Stimulated activated CD8-positive, alpha-beta memory T cell treated with anti-CD3 and anti-CD28 coated beads, Interleukin-15, amount 100 ng/mL, for 1 hour (primary cell): ENCODE results near the gene AP3B1.

Experiments used
- DNase-seq: peaks from one replicate; pipeline ENCODE4 v3.0.0-alpha.2; 2020; ENCODE audit warnings: low read depth

The AP3B1 gene

DNA sequence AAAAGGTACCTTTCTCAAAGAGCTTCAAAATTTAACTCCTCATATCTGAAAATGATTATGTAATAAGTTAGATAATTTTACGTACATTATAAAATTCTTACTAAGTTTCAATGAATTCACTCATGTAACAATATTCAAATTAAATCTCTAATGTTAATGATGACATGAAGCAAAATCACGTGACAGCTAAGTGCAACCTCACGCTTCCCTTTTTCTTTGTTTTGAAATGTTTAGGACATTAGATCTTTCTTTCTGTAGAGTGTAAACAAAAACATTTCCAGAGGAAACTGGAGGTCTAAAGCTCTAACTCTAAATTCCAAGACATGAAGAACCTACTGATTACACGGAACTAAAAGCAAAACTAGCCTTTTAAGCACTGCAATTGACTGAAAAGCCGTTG is 291.0 kb downstream of the AP3B1 start:
- no peak for DNase-seq

DNA sequence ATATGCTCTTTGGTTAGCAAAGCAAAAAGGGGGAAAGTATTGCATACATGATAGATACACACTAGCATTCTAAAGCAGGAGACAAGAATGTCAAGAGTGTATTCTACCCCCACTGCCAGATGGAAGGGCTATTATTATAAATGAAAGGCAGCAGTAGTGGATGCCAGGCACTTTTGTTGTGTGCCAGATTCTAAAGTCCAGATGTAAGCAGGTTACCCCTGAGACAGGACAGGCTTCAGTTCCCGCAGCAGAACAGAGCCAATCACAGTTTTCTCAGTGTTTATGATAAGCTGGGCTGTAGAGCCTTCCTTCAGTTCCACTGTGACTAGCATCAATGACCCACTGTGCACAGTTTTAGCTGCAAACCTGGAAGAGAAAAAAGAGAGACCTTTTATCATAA is 291.8 kb downstream of the AP3B1 start:
- no peak for DNase-seq

DNA sequence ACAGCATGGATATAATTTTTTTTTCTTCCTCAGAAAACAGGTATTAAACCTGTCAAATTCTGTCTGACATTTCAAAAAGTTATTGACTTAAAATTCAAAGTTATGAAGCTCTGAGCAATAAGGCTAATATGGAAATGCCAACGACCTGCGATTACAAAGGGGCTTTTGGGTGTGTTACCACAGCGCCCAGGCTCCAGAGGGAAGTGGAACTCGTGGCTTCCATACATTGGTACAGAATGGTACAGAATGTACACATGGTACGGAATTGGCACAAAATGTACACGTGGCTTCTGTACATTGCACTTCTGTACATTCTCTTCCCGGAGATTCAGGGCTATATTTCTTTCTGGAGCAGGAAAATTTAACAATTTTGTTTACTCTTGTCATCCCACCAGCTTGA is 293.3 kb downstream of the AP3B1 start:
- no peak for DNase-seq

DNA sequence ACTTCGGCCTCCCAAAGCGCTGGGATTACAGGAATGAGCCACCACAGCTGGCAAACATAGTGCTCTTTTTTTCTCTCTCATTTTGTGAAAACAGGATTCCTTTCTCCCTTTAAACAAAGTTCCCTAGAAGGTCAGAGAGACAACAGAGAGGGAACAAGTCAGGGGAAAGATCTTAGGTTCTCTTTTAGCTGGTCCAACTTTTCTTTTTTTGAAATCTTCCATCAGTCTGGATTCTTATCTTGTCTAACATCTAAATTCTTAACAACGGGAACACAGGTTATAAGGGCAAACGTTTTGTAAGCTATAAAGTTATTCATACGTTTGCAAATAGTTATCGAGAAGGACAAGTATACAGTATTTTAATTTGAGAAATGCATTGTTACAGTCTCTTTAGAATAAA is 294.3 kb downstream of the AP3B1 start:
- DNase-seq = no peak

DNA sequence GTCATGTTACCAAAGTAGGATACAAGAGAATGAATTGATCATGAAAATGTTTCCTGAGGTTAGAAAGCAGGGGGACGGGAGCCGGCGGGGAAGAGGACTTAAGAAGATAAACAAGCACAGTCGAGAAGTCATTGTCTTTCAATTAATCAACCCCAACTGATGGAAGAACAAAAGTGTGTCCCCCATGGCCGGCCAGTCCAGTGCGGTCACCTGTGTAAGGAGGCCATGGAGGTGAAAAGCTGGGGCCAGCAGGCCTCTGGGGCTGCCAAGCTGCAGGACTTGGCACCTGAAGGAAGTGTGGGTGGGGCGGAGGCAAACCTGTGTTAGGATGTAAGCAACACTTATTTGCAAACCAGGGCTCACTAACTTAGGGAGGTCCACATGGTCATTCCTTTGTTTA is 295.1 kb downstream of the AP3B1 start:
- no peak for DNase-seq

DNA sequence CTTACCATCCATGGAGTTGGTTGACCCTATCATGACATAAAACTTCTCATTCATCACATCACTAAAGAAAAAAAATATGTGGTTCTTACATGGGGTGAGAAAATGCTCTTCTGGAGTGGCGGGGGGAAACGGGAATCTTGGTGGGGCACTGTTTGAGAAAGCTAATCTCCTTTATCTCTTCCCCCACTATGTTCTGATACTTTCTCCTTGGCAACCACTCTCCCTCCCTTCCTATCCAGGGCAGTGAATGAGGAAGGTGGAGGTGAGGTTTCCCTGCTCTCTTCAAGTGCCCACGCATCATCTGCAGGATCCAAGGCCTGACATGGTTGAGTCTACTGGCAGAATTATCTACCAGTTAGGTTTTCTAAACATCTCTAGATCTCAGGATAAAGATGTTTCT is 297.6 kb downstream of the AP3B1 start:
- DNase-seq = no peak

DNA sequence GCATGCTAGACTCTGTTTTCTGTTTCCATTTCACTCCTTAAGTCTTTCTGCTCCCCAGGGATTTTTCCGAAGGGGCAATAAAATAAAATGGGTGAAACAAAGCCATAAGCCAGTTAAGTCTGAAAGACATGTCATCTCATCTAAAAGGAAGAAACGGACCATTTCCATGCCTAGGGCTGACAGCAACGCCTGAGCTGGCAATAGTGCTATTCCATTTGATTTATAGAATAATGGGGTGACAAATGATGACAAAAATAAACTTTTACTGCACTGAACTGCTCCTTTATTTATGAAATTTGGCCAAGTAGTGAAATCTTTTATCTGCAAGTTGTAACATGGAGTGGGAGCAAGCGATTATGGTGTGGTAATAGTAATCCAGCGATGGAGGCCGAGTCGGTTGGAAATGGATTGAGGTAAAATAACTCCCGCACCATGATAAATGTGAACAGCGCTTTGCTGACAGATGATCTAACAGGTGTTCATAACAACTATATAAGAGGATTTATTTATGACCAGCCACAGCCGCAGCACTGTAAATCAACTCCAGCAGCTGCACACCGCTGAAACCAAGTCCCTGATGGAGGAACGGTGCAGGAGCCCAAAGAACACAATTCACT is 298.6 kb downstream of the AP3B1 start:
- no peak for DNase-seq

DNA sequence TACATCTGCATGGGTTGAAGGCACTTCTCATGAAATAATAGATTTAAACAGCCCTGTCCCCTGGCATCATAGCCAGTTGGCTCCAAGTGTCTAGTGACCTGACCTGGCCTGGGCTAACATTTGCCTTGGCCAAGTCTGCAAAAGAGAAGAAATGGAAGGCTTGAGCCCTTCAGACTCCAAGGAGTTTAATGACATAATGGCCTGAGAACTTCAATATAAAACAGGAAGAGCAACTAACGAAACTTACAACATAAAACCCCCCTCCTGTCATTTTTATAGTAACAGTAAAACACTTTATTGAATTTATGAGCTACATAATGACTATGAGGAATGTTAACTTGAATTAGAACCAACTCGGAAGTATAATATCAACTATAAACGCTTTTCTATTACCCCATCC is 299.6 kb downstream of the AP3B1 start:
- no peak for DNase-seq

DNA sequence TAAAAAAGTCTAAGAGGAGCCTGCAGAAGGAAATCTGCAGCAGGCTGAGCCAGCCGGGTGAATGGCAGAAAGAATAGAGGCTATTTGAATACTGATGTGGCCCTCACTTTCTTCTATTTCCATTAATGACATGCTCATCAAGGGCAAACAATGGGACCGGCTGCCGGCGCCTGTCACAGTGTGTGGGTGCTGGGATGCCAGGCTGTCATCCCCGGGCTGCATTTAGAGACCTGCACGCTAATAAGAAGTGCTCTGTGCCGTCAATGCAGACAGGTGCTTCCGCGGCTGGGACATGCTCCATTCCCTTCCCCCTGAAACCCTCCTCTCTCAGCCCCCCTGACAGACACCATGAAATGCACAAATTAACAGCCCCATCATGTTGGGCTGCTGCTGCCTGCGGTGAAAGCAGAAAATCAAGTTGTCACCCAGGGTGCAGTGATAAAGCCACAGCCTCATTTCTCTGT is 300.6 kb downstream of the AP3B1 start:
- DNase-seq = no peak

DNA sequence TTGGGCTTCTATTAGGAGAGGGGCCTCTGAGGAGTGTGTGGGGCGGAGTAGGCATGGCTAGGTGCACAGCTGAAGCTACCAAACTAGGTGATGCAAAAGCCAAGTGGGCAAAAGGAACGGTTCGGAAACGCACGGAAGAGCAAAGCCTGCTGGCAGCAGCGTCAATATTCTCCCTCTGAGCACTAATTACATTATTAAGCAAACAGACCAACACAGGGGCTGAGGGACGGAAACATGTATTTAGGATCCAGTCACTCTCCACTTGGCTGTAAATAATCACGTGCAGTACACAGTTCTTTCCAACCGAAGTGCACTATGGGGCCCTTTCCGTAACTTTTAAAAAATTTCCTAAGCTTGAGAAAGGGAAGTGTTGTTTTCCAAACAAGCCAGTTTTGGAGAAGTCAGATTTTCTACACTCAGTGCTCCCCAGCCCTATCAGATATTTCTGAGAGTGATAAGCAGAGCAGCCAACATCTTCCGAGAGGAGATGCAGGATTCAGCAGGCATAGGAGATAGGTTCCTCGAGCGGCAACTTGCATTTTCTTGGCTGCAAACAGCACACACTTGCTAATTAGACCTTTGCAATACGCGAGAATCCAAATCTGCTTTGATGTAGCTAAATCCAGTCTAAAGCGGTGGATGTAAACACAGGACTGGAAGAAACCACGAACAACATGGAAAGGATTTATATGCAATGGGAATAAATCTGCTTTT is 301.2 kb downstream of the AP3B1 start:
- DNase-seq = no peak

DNA sequence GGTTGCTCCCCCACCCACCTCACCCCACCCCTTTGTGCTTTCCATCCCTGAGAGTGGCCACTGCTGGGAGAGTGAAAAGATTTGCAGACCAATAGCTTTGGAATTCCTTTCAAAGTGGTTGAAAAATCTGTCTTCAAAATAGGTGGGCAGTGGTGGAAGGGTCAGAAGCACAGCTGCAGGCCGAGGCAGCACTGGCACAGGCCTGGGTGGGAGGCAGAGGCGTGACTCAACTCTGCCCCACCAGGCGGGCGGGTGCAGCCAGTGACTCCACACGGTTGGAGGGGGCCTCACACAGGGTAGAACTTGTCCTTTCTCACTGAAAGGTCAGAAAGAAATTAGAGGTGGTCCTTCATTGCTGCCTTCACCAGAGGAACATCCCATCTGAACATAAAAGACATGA is 303.4 kb downstream of the AP3B1 start:
- no peak for DNase-seq

DNA sequence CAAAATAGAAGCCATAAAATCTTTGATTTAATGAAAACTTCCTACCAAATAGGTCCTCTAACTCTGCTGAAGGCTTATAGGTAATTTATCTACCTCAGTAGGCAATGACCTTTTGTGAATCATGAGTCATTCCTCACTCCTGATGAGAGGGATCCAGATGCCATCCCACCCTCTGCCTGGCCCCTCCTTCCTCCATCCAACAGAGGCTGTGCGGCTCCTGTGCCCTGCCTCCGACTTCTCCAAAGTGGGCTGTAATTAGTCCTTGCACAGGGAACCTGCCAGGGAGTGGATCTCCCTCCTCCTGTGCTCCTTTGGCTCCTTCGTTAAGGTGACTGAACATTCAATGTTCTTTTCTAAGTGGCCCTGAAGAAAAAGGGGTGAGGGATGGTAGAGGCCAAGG is 304.5 kb downstream of the AP3B1 start:
- no peak for DNase-seq

DNA sequence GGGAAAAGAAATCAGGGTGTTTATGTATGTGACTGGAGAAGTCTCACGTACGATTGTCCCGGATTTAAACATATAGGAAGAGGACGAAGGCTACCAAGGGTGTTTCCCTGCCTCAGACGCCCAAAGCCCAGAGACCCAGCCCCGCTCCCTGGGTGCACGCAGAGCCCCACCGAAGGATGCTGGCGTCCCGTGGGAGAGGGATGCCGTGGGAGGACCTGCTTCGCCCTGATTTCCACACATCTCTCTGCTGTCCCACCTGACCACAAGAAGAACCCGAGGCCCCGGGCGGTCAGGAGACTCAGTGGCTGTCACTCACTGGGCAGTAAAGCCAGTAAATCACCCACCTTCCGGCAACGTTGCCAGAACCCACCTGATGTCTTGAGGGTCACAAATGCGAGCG is 306.5 kb downstream of the AP3B1 start:
- no peak for DNase-seq

DNA sequence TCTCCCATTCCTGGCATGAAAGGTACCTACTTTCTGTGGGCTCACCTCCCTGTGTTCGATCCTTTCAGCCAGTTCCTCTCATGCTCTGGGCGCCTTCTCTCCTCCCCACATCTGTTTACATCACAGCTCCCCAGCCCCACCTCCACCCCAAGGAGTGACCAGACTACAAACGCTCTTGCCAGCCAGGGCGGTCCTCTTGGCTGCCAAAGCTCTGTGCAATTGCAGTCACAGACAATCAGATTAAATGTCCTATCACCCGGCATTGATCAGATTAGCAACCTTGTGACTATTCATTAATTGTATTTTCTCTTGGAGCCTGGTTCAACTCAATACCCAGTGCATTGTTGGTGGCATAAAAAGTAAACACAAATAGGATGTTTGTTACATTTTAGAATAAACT is 307.2 kb downstream of the AP3B1 start:
- no peak for DNase-seq

DNA sequence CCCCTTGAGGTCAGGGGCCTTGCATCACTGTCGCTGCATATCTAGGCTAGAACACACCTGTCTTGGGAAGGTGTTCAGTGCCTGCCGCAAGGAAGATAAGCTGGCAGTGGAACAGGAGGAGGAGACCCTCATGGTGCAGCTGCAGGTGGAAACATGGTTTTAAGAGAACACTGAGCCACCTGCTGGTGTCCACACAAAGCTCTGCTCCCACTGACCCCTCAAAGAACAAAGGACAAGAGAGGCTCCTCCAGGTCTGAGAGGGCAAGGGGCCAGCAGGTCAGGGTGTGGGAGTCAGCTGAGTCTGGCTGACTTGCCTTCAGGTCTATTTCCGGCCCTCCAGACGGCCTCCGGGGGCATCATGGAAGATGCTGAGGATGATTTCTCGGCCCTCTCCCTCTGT is 308.2 kb downstream of the AP3B1 start:
- DNase-seq = no peak

DNA sequence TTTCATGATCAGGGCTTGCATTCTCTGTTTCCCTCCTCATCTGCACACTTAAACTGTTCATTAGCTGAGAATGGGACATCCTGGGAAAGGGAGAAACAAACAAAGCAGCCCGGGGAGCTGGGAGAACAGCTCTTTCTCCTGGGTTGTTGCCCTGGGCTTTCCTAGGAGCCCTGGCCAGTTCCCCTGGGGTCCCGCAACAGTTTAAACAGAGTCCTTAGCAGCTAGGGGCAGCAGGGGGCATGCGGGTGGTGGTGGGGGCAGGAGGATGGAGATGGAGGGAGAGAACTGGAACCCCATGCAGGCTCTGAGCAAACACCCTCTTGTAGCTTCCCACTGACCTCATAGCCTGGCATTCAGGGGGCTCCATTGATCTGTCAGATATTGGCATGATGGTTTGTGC is 309.3 kb downstream of the AP3B1 start:
- DNase-seq = no peak

DNA sequence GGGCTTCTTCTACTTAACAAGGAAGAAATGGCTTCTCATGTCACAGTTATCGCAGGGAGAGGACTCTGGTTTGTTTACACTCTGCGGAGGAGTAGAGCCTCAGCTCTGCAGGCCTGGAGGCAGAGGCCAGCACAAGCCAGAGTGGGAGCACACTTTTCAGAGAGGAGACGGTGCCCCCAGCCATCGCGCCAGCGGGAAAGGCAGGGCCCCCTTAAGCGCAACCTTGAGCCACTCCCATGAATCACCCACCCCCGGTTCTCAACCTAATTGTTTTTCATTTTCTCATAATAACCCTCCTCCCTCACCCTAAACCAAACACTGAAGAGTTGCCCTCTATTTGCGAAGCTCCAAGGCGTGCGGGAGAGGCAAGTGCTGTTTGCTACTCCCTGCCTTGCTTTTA is 309.9 kb downstream of the AP3B1 start:
- DNase-seq = no peak

DNA sequence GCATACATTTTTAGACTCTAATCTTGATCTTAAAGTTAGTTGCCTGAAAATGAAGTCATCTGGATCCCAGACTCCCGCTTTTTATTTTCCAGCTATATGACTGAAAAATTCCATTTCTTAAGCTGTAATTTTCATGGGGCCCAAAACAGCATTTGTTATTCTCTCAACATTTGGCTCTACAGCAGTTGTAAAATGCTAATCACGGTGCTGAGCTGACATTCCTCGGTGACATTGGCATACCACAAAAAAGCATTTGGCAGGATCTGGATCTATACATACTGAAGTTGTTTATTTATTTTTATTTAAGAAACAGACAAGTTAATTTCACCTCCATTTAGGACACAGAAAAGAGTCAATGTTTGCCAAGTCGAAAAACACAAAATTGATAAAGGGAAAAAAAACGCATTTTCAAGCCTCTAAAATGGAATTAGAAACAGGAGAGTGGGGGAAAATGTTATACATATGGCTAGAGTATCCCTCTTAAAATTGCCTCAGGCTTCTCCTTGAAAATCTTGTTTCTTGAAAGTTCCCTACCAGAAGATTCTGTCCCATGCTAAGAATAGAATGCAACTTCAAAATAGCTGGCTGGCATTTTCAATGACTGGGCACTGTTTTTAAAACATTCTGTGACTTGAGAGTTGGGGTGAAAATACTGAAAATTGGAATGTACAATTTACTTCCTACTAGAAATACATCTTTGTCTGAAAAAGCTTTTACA is 310.9 kb downstream of the AP3B1 start:
- no peak for DNase-seq

DNA sequence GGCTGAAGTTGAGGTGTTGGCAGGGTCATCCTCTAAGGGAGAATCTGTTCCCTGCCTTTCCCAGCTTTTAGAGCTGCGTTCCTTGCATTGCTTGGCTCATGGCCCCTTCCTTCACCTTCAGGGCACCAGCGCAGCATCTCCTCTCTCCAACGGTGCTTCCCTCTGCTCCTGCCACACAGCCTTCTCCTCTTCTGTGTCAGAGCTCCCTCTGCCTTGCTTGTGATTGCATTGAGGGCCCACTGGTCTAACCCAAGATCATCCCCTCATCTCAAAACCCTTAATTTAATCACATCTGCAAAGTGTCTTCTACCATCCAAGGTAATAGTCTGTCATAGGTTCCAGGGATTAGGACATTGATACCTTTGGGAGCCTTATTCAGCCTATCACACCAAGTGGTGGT is 312.7 kb downstream of the AP3B1 start:
- DNase-seq = no peak

DNA sequence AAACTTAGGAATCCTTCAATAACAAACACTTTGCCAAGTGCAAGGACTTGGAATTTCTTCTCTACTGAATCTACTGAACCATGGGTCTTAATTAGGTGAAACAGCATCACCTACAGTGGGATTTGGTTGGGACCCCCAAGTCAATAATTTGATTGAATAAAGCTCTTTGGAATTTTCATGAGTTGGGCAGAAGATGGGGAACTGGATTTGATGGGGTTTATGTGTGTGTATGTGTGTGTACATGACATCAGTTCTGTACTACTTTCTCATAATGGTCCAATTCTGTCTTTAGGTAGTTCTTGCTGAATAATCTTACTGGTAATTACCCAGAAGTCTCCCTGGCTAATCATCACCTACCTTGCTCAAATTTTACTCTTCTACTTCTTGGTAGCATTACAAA is 319.9 kb downstream of the AP3B1 start:
- DNase-seq = no peak

DNA sequence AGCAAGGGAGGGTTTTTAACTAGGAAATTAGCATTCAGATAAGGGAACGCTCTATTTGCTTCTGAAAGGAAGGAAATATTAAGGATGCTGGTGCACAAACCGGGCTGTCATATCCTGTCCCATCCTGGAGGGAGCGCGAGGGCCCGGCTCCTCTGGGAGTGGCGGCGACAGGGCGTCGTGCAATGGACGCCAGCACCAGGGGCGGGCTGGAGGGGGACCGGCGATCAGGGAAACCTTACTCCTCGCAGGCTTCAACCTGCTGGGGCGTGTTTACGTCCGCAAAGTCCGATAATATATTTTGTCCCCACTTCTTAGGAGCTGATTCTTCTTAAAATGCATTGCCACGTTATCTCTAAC is 321.3 kb downstream of the AP3B1 start:
- DNase-seq = no peak

DNA sequence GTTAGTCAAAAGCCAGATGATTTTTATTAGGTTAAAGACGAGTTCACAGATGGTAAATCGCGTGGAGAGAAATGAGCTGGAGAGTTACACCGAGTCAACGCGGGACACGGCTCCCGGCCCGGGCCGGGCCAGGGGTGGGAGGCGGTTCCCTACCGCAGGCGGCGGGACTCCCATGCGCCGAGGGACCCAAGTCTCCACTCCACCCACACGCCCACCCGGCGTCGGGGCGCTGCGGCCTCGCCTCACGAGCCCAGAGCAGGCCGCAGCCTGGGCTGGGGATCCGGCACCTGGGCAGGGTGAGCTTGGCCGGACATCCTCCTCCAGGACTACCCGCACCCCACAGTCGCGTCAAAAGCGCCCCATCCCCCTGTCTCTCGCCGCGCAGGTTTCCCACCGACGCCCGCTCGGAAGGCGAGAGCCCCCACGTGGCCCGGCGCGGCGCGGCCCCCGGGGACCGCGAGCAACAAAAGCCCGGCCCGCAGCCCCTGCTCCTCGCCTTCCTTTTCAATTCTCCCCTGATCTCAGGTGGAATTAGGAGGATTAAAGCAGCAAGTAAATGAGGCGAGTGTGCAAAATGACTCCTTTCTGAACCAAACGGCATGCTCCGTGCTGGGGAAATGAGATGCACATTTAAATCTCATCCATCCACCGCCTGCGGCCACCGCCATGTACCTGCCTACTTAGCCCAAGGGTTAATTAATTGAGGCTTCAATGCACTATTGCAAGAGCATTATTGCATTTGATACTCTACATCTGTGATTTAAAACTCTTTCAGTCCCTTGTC is 321.8 kb downstream of the AP3B1 start:
- no peak for DNase-seq
